MV-4-11 (cell line): ENCODE data around the gene PANX1.
A peak's percentile ranks its signal among the peaks of the same experiment; 100 is the strongest.

Source experiments
- DNase-seq: peaks from one replicate; lab custom pipeline; 2025; lab: John Stamatoyannopoulos, UW

The PANX1 gene

GRCh38 chr11:94129512-94130297, 1.1 kb downstream of the PANX1 start:
- DNase-seq: no peak

DNA sequence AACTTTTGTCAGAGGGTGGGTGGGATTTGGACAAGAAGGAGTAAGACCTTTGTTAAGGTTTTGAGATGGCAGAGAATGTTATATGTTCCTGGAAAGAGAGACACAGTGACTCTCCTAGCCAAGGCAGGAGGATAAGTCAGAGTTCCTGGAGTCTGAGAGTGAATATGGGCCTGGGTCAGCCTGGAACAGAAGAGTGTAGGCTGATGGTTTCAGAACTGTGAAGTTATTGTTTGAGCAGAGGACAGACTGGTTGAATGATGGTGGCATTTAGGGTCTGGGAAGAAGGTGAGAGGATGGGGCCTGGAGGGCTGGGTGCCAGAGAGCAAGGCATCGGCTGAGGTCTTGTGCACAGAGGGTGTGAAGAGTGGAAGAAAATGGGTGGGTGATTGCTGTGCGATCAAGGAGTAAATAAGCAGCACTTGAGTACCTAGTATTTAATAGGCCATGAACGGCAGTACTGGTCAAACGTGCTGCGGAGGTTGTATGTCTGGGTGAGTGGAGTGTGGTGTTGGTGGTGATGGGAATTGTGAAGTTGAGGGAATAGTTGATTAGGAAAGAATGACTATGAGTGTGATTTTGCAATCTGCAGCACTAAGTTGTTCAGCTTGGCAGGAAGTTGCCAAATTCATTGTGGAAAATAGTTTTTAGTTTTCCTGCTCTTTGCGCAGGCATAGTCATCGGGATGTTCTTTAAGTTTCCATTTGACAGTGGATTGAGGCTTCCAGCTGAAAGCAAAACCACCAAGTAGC, 1.8 kb downstream of the PANX1 start:
- DNase-seq: peak; percentile 83

DNA sequence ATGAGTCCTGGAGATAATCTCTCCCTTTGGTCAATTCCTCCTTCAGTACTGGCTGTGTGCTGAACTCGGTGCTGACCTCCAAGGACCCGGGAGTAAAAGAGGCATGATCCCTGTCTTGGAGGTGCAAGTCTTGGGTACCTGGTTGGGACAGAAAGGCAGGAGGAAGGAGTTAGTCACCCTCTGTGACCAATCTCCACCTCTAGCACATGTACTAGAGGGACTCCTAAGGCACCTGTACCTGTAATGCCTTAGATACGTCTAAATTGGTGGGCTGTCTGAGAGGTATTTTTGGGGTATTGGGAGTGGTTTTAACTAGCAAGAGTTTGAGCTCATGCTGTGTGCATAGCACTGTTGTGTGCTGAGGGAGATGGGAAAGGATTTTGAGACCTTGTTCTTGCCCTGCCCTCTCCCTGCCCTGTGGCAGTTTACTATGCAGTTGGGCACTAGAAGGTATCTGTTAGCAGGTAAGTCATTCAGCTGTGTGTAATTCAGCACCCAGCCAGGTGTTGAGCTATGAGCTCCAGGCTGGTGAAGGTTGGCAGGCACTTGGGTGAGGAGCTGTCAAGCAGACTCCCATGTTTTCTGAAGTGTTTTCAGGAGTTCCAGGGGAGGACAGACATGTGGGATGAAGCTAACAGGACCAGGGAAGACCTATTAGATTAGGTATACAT, 2.5 kb downstream of the PANX1 start:
- no peak for DNase-seq

- DNase-seq: no peak
Measured at GRCh38 chr11:94131718-94132115, 3.1 kb downstream of the PANX1 start.

DNA sequence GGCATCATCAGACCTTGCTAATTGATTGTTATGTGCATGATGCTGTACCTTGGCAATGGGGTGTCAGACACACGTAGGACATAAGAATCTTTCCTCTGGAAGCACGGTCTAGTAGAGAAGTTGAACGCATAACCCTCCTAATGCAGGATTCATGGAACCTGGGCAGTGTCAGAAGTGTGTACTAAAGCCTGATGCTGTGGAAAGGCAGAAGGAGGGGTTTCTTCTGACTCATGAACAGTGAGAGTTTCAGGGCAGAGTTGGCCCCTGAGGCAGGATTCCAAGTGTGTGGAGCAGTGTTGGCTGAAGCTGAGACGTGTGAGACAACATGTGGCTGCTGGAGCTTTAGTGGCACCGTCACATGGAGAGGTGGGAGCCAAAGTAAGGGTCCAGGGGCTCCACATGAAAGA, 3.5 kb downstream of the PANX1 start:
- no peak for DNase-seq

GRCh38 chr11:94132823-94133408, 4.3 kb downstream of the PANX1 start:
- no peak for DNase-seq

- DNase-seq: no peak
Measured at GRCh38 chr11:94133752-94134151, 5.1 kb downstream of the PANX1 start.

GRCh38 chr11:94134651-94135512, 6.2 kb downstream of the PANX1 start:
- DNase-seq: peak; percentile 88

DNA sequence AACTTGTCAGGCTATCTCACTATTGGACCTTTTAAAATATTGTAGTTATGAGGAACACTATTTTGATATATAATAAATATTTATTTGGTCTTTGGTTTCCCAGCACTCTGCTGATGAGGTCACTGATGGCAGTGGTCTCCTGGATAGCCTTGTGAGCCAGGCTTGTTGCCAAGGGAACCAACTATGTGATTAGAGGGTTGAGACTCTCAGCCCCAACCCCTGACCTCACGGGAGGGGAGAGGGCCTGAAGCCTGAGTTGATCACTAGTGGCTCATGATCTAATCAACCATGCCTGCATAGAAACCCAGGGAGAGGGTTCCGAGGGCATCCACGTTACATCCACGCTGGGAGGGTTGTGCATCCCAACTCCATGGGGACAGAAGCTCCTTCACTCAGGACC, 10.8 kb downstream of the PANX1 start:
- no peak for DNase-seq

DNA sequence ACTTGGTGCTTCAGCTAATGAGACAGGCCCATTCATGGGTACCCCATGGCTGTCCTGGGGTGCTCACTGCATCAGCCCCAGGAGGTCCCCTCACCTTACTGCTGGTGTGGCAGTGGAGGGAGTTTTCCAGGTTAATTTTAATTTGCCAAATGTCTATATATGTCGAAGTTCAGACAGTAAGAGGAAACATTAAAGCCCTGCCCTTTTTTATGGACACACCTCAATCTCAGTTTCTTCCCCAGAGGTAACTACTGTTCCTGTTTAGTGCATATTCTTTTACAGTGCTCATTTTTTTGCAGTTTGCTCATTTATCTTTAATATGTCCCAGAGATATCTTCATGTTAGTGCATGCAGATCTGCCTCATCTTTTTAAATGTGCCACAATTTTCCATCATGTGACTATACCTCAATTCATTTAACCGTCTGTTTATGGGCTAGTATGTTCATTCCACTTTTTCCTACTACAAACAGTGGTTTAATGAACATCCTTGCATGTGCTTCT, 11.6 kb downstream of the PANX1 start:
- DNase-seq: no peak

DNA sequence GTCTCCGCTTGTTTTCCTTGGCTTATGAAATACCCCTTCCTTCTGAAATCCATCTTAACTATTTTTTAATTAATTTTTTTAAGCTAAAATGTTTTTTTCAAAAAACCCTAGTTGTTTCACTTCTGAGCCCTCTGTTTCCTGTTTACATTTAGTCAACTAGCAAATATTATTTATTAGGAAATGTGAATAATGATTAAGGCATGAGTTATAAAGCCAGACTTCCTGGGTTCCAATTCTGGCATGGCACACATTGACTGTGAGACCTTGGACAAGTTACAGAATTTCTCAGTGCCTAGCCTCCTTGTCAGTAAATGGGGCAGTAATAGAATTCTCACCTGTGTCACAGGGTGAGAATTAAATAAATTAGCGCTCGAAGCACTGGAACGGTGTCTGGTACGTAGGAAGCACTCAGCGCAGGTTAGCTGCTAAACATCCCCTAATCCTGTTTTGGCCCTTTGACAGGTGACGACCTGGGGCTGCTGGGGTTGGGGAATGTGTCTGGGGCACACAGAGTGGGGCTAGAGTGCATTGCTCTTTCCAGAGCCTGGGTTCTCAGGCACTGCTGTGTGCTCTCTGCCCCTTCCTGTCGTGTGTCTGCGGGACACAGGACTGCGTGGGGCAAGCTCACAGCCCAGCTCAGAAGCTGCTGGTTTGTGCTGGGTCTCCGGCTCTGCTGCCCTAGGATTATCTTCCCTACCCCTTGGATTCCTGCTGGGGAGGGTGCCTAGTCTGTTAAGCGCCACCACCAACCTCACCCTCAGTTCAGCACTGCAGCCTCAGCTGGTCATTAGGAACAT, 13.1 kb downstream of the PANX1 start:
- no peak for DNase-seq

- peak; percentile 8 for DNase-seq
Measured at GRCh38 chr11:94142308-94143281, 14.0 kb downstream of the PANX1 start.

- DNase-seq: no peak
Measured at GRCh38 chr11:94144216-94144615, 15.6 kb downstream of the PANX1 start.

DNA sequence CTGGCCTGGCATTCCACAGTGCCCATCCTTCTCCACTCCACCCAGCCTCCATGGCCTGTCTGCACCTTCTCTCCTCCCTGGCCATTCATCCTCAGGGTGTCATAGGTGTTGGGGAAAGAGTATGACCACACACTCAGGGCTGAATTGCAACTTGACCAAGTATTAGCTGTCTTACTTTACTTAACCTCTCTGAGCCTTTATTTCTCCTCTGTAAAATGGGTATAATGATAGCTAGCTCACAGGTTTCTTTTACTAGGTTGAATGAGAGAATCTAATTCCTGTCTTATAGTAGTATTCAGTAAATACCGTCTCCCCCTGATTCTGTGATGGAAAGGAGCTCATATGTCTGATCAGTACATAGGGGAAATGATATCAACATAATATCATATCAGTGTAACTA, 16.0 kb downstream of the PANX1 start:
- DNase-seq: no peak

DNA sequence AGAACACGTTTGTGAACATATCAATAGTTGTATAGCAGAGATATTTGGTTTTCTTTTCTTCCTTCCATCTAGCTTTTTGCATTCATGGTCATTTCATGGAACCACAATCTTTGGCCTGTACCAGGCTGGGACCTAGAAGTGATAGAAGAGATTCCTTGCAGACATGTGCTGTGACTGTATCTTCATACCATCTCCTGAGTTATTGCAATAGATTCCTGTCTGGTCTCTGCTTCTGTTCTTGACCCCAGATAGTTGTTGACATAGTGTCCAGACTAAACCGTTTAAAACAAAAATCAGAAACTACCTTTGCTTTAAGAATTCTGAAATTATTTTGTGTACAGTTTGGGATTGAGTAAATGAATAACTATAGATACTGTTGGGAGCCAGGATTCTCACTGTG, 16.8 kb downstream of the PANX1 start:
- DNase-seq: no peak

DNA sequence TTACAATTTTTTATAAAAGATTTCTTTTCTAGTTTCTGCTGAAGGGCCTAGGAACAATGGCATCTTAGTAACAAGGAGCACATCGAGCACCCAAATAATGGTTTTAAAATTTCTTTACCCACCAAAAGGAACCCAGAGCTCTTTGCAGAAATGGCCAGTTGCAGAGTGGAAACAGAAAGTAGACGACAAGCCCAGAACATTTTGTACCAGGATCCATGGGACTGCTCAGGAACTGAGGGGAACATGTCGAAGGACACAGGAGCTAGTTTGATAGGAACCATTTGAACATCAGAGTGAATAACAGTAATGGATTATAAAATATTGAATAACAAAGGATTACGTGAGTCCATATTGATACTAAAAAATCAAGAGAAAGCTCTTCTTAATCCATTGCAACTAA, 17.3 kb downstream of the PANX1 start:
- DNase-seq: no peak

DNA sequence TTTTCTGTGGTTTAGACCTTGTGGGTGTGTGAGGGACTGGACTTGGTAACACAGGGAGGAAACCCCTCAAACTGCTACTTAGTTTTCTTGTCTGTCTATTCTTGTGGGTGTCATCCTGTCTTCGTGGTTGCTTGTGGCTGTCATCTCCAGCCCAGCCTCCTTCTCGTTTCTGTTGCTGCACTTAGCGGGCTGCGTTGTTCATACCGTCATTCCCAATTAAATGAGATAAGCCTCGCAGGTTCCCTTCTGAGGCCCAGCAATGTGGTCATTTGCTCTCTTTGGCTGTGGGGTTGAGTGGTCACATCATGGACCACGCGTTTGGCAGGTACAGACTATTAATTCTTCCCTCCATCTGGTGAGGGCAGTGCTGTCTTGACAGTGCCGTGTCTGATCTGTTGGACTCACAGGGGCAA, 18.8 kb downstream of the PANX1 start:
- DNase-seq: peak; percentile 63

DNA sequence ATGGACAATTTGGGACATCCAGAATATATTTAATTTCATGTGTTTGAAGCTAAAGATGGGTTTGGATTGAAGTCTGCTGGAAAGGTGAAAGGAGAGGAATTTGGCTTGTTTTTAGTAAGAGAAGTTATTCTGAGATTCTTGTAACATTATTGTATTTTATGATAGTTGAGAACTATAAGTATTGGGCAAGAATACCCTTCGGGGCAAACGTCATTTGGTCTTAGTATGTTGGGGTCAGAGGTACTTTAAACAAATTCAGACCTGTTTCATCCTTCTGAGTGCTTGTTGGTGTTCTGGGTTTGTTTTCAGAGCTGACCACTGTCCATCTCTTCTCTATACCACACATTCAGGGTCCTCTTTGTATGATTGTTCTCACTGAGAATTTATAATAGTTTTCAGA, 19.5 kb downstream of the PANX1 start:
- no peak for DNase-seq

DNA sequence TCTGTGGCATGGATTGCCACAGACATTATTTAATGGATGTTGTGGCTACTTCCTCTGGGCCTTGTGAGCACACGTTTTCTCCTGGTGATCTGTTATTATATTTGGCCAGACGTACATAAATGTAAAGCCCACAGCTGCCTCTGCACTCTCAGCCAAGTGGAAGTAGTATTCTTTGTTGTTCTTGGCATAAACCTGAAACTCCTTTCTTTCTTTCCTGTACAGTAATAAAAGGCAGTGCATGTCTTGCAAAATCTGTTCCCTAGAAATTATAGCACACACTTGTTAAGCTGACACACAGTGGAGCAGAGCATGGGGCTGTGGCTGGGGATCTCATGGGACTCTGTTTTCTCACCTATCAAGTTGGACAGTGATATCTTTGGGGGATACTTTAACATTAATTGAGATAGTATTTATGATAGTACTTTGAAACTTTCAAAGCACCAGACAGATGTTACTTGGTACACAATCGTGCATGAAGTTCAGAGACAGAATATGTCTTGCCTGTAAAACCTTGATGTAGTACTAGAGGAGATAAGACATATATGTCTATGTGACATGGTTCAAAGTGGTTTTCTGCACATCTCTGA, 20.9 kb downstream of the PANX1 start:
- no peak for DNase-seq
